Skeletal muscle cell (primary cell): Measurements from ENCODE around the gene PLA2R1.
A peak's percentile ranks its signal among the peaks of the same experiment; 100 is the strongest.

Experiments used
- DNase-seq: peaks from one replicate; pipeline ENCODE4 v3.0.0-alpha.2; 2010; ENCODE audit warnings: low read depth
- H3K4me3 ChIP-seq: 2 replicates; pipeline ENCODE4 v1.5.1; 2011; ENCODE audit warnings: low read depth, mild to moderate bottlenecking, control low read depth, low read length, moderate library complexity

The PLA2R1 gene

DNA sequence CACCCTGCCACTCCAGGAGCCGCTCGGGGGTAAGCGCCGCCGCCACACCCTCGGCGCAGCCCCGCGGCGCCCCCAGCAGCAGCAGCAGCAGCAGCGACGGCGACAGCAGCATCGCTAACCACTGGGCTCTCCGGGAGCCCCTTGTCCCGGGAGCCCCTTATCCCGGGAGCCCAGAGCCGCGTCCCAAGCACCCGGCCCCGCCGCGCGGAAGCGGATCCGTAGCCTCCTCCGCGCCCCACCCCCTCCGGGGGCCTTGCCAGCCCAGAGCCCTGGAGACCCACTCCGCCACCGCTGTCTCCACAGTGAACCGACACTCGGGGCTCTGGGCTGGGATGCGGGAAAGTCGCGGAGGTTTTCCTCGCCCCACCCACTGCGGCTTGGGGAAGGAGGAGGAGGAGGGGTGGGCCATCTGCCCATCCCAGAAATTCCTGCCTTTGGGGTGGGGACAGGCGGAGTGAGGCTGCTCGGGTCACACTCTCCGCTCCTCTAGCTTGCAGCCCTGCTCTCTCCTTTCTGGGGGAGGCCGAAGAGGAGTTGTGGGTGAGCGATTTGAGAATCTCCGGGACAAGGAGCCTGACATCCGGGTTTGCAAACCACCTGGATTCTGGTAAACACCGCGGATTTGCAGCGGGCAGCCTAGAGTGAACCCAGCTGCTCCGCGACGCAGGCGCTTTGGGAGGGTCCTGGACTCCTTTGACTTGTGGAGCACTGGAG is at the start of gene PLA2R1:
Gene PLA2R1 (minus strand): TSS at position 324 of the 714 bp plus-strand sequence. CDS start 212 bp downstream, at position 112.
- DNase-seq, result no peak

DNA sequence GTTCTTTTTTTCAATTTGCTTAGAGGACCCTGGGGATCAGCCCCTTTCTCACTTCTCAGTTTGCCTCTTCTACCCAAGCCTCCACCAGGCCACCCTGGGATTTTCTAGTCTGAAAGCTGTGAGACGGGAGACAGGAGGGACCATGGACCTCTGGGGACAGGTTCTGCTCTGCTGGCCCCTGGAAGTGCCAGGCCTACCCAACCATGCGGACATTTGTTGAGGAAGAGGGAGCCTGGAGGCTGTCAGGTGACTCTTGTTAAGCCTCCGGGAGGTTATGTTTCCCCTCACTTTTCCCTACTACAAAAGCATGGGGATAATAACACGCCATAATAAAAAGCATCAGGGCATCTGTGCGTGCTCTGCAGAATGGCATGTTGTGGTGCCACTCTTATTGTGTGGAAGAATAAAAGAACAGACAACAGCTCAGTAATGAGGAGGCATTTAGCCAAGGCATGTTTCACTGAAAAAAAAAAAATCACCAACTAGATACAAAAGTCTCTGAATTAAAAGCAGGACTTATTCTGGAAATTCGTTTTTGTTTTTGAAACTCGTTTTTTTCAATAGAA is 48.3 kb upstream of the PLA2R1 start:
- DNase-seq, result no peak

More for the DNA sequence above, at the start of gene PLA2R1:
- peak within 1 kb of the TSS; percentile 65 for H3K4me3 ChIP-seq

DNA sequence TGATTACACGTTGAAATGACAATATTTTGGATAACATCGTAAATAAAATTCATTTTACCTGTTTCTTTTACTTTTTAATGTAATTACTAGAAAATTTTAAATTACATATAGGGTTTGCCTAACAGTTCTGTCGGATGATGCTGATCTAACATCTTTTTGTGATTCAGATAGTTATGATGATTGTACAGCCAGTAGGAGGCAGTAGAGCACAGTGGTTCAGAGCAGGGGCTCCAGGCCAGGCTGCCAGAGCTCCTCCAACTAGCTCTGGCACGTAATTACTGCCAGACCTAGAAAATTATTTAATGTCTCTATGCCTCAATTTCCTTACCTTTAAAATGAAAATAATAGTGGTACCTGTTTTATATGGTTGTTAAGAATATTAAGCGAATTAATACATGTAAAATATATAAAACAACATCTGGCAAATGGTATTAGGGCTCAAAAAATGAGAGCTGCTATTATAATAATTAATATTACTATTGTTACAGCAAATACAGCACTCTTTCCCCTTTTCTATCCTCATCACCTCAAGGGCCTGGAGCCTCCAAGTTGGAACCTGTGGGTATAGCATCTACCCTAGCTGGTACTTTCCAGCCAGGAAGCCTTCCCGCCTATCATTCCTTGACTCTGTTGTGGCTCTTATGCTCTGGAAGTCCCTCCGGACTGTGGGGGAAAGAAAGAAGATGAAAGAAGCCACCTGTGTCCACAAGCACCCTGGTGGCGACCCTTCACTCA is 47.7 kb upstream of the PLA2R1 start:
- DNase-seq, result peak; percentile 36
- no peak overlapping the region for H3K4me3 ChIP-seq

More for the DNA sequence above, 48.3 kb upstream of the PLA2R1 start:
- H3K4me3 ChIP-seq, result no peak overlapping the region

DNA sequence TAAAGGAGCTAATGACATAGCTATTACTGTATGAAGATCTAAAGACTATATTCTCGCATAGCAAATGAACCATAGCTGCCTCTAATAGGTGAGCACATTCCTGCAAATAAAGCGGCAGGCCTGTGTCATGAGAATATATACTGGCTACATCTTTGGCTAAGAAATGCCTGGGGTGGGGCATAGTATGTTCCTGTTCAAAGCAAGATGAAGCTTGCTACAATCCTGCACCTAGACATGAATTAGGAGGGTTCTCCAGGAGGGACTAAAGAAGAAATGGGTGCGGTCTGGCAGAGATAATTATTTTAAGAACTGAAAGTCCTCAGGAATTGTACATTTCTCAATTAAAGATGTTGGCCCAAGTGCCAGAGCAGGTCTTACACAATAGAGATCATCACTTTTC is 46.8 kb upstream of the PLA2R1 start:
- no peak overlapping the region for H3K4me3 ChIP-seq
- DNase-seq, result no peak

DNA sequence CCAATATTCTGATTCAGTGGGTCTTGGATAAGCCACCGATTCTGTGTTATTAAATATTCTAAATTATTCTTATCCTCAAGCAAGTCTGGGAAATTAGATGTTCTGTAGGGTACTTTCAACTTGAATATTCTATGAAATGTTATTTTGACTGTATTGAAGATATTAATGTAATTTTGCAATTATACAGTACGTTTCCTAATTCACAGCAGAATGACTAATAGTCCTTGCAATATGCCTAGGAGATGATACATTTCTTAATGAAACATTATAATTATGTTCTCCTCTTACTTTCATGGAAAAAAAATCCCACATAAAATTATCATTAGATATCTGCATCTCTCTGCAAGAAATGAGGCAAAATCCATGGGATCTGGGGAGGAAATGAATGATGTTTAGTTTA is 46.2 kb upstream of the PLA2R1 start:
- H3K4me3 ChIP-seq, result no peak overlapping the region
- no peak for DNase-seq

DNA sequence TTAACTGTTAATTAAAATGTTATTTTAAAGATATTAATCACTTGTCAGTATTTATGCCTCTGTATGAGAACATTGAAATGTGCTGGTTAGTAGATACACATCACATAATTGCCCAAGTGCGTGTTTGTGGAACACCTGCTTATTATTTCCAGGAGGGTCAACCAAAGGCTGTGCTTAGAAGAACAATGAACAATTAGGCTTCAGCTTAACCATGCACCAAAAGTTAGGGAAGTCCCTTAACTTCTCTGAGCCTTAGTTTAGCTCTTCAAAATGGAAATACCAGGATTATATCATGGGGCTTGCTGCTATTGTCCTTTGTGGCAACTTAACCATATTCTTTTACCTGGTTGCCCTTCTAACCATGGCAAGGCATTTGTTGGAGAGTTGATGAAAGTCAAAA is 43.0 kb upstream of the PLA2R1 start:
- H3K4me3 ChIP-seq, result no peak overlapping the region
- no peak for DNase-seq

DNA sequence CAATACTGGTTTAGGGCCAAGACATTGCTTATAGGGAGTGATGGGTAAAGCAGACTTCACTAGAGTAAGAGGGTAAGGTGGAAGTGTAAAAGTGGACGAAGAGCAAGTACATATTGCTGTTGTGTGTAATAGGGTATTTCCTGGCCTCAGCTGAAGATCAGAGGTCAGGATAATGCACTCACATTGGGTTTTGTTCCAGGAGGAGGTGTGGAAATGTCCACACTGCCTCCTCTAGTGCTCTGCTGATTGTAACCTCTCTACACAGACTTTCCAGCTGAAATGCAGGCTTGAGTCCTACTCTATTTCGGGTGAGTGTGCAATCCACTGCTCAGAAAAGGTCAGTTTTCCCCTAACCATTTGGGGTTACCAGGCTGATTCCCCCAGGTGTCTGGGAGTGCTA is 41.7 kb upstream of the PLA2R1 start:
- no peak overlapping the region for H3K4me3 ChIP-seq
- no peak for DNase-seq

DNA sequence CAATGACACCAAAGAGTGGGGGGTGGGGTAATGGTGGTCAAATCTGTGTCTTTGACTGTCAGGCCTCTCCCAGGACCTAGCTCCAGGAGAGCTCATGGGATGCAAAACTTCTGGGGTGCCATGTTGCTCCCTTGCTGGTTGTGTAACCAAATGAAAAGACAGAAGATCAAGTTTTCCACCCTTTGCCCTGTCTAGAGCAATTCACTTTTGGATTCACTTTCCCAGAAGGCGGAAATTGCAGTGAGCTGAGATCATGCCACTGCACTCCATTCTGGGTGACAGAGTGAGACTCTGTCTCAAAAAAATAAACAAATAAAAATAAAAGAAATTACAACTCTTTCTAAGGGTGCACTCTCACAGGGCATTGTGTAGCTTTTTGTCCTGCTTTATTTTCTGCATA is 34.9 kb upstream of the PLA2R1 start:
- H3K4me3 ChIP-seq, result no peak overlapping the region
- no peak for DNase-seq

DNA sequence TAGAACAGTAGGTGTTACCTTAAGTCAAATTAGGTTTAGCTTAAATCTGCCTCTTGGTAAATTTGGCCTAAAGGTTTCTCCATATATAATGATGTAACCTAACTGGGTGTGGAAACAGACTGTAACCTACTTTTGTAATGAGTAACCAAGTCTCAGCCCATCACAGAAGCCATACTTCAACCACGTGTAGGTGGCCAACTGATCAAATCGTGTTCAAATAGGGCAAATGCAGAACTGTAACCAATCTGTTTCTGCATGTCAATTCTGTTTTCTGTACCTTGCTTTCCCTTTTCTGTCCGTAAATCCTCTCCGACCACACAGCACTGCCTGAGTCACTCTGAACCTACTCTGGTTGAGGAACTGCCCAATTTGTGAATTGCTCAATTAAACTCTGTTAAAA is 34.0 kb upstream of the PLA2R1 start:
- no peak overlapping the region for H3K4me3 ChIP-seq
- no peak for DNase-seq

DNA sequence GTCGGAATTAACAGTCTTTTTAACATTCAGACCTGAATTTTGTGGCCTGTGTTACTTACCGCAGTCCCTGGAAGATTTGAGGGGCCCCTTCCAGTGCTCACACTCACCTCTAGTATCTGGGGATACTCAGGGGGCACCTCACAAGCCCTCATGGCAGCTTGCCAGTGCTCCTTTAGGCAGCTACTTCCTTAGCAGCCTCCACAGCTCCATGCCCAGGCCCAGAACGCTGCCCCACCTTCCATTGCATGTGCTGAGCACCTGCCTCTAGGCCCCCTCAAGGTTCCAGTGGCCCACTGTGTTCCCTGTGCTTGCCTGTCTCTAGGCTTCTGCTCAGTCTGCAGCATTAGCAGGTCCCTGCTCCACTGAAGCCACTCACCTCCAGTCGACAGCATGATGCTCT is 30.0 kb upstream of the PLA2R1 start:
- DNase-seq, result no peak
- no peak overlapping the region for H3K4me3 ChIP-seq

DNA sequence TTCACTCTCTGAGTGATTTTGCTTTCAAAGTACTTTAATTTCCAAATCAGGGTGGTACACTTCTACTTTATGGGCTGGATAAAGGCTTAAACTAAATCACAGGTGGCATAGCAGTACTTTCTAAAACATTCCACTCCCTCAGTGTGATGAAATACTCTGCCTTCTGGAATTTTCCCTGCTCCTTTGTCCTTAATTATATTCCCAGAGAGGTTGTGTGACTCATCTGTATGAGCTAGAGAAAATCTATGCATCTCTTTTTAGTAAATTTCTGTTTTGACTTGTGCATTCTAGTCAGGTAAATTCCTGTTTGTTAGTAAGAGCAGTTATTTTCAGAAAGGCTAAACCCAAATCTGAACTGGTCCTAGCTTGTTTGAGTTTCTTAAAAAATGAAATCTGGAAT is 29.0 kb upstream of the PLA2R1 start:
- DNase-seq, result peak; percentile 10
- H3K4me3 ChIP-seq, result no peak overlapping the region

DNA sequence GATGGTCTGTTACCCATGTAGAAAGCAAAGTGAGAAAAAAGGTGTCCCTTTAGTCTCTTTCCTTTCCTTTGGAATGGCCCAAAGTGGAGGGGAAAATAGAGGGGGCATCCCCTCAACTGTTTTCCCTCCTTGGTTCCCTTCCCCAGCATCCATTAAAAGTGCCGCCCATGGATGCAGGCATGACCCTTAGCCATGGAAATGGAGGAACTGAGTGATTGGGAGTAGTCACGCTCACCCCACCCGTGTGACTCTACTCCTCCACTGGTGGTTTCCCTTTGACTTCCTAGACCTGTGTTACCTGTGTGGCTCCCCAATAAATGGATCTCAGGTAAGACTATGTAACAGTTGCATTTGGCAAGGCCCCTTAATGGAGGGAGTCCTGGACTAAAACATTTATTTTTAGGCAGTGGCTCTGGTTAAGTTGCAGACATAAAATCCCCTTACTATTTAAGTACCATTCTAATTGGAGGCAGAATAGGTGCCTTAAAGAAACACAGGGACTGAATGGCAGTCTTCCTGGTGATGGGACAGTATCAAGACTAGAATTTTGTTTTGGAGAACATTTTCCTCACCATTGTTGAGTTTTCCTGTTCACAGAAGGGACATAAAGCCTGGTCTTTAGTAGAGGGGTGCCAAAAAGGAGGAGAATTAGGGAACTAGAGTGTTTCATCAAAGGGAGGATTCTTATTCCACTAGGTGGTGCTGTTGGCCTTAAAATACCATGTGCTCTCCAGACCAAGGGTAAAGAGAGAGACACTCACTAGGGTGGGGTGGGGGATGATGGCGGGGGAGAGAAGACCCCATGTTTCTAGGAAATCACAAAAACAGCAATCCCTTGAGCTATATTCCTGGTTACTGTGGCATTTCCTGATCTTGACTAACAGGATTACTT is 25.7 kb upstream of the PLA2R1 start:
- H3K4me3 ChIP-seq, result no peak overlapping the region
- DNase-seq, result no peak

DNA sequence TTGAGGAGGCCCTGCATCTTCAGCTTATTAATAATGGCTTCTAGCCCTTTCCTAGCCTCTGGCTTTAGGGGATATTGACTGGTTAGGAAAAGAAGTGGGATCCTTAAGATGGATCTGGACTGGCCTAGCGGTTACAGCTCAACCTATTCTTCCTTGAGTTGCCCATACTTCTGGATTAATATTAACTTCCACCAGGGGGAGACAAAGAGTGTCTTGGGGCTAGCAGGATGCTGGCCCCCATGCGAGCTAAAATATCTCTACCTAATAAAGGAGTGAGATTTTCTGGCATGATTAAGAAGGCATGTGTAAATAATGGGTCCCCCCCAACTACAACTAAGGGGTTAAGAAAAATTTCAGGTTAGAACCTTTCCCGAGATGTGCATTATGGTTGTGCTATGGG is 23.2 kb upstream of the PLA2R1 start:
- no peak for DNase-seq
- no peak overlapping the region for H3K4me3 ChIP-seq

DNA sequence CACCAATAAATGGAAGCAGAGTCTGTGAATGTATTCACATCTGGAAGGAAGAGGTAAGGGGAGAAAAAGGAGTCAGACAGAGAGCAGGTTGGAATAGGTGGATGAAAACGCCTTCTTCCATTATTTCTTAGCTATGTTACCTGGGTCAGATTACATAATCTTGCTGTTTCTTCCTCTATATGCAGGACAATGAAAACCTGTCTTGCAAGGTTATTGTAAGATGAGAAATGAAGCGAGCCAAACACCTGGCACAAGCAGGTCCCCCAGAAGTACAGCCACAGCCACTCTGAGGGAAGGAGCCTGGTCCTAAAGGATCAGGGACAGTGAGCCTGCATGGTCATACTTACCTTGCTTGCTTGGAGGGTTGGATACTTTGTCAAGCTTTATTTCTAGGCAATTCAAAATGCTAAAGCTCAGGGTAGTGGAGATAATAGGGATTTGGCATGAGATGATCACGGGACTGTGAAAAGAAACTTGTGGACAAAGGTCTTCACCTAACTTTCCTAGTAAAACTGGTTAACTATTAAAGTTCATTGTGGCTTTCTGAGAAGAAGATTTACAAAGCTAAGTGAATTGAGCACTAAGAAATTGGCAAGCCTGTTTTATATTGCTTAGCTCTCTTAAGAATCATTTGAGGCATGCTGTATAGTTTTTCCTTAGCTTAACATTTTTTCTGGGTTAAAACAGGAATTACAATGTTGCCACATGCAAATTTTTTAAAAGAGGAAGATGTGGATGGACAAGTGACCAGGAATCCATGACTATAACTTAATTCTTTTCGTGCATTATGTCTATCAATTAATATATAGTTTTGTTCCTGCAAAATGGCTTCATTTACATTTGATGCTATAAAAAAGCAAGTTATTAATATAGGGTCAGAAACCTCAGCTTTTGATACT is 15.7 kb upstream of the PLA2R1 start:
- no peak for DNase-seq

DNA sequence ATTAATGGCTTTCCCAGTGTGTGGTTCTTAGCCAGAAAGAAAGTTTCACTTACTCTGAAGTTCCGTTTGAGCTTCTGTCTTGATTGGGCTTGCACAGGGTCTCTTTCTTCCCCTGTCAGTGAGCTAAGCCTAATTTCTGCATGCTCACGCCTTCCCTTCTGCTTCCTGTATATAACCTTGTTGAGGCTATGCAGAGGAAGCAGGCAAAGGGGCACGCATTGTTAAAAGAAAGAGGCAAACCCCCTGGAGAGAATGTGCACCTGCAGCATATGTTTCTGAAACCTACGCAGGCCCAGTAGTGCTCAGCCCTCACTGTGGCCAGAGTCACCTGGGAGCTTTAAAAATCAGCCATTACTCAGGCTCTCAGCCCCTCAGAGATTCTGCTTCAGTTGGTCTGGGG is 14.5 kb upstream of the PLA2R1 start:
- no peak overlapping the region for H3K4me3 ChIP-seq
- DNase-seq, result no peak

More for the DNA sequence above, 15.7 kb upstream of the PLA2R1 start:
- H3K4me3 ChIP-seq, result no peak overlapping the region

DNA sequence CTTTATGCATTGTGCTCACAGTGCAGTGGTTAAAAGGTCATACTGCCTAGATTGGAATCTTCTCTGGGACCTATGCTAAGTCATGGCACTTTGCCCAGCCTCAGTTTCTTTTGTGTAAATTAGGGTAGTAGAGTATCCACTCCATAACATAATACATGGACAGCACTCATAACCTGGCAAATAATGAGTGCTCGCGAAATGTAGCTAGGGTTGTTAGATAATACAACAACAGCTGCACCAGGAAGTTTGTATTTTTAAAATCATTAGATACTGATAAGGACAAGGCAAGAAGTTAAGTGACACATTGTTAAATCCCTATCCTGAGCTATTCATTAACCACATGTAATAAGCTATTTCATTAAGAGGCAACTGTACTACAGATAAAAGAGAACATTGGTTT is 13.8 kb upstream of the PLA2R1 start:
- no peak for DNase-seq

DNA sequence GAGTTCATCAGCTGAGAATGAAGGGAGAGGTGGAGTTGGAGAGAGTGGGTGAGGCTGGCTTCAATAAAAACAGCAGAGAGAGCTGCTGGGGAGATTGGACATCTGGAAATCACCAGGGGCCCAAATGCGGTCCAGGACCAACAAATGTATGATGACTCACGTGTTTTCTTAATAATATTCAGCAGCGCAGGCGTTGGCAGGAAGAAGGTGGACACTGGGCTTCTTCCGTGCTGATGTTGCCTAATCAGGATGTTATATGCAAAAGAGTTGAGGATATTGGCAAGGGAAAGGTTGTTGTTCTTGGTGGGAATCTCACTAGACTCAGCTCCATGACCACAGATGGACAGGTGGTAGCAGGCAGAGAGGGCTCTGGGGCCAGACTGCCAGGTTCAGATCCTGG is 12.8 kb upstream of the PLA2R1 start:
- no peak overlapping the region for H3K4me3 ChIP-seq
- DNase-seq, result peak; percentile 81

More for the DNA sequence above, 13.8 kb upstream of the PLA2R1 start:
- no peak overlapping the region for H3K4me3 ChIP-seq

DNA sequence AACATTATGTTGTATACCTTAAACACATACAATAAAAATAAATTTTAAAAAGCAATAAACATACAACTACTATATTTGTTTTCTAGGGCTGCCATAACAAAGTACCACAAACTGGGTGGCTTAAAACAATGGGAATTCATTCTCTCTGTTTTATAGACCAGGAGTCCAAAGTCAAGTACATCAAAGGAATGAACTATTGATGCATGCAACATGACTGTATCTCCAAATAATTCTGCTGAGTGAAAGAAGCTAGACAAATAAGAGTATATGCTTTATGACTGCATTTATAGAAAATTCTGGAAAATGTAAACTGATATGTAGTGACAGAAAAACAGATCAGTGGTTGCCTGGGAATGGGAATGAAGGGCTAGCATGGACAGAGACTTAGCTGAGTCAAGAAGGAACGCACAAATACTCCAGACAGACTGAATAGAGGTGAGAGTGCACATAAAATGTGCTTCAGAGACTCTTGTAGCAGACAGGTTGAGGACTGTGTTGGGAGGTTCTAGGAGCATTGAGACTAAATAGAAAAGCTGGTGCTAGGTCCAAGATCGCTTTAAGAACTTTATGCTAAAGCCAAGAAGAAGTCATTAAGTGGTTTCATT is 11.0 kb upstream of the PLA2R1 start:
- no peak overlapping the region for H3K4me3 ChIP-seq
- no peak for DNase-seq
